HG03442 (cell line): ENCODE measurements around the gene CLK1.

ENCODE experiments used
- ATAC-seq: cut with Tn5 transposase; IDR thresholded peaks from one replicate; pipeline ENCODE4 v1.9.1; 2021; ENCODE audit warnings: mild to moderate bottlenecking, moderate library complexity; ENCODE audit not compliant: unreplicated experiment

Gene CLK1

DNA sequence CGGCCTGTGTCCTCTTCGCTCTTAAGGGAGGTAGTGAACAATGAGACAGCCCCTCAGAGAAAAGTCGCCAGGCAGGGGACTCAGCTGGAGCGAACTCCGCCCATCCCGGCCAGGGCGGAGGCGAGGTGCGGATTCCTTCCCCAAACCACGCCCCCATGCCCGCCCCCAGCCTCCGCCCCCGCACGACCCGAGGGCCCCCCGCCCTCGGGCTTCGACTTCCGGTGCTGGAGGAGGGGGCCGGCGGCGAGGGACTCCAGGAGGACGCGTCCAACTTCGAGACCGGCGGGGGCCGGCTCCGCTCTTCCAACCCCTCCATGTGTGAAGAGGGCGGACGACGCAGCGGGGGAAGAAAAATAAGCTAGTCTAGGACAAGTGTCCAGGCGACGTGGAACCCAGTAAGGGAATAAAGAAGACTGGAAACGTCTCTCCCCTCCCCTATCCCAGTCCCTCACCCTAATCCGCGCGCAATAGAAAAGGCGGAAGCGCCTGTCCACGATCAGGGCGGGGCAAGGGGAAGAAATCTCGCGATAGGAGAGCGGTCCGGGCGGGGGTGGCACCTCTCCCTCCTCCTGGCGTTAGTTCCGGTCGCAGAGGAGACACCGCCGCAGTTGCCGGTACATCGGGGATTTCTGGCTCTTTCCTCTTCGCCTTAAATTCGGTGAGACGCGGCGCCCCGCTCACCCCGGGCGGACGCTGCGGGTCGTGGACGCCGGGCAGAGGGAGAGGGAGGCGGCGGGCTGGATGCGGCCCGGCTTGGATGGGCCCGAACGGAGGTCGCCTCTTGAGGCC is 52.9 kb downstream of the CLK1 start, which contains the start of gene BZW1:
BZW1 (plus strand) TSS at position 578 of the 789 bp plus-strand sequence. CDS start 1,308 bp downstream, outside the sequence.
- peak; percentile 69 for ATAC-seq

DNA sequence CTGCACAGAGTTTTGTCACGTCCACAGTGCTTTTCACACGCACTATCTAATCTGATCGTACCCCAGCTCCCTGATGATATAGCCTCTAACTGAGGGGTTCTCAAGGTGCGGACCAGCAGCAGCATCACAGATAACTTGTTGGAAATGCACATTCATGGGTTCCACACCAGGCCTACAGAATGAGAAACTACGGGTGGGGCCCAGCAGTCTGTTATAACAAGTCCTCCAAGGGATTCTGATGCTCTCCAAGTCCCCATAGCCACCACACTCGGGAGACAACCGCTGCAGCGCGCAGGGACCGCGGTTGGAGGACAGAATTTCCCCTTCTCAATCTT is 53.5 kb downstream of the CLK1 start:
- ATAC-seq: no peak

DNA sequence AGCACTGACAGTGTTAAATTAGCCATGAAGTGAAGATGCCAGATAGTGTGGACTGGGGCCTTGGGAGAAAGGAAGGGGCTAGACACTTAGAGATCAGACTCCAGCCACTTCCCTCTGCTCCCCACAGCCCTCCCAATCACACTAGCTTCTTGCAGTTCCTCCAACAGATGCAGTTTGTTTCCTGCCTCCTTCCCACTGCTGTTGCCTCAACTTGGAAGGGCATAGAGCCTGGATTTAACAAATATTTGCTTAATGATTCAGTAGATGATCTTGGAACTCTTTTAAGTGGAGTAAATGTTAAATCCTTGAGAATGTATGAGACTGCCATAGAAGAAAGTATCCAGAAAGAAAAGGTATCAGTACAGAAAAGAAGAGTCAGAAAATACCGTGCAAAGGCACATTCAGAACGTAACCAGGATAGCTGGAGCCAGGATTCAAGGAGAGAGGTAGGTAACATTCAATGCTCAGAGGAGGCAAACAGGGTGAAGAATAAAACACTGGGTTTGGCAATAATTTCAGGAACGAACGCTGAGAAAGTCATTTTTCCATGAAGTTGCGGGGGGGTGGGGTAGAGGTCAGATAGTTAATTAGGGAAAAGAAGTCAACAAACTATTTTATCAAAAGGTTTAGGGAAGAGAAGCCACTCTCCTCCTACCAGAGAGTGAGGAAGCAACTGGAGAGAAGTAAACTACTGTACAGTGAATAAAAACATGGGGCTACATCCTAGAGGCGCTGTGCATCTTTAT is 54.0 kb downstream of the CLK1 start:
- no peak for ATAC-seq

DNA sequence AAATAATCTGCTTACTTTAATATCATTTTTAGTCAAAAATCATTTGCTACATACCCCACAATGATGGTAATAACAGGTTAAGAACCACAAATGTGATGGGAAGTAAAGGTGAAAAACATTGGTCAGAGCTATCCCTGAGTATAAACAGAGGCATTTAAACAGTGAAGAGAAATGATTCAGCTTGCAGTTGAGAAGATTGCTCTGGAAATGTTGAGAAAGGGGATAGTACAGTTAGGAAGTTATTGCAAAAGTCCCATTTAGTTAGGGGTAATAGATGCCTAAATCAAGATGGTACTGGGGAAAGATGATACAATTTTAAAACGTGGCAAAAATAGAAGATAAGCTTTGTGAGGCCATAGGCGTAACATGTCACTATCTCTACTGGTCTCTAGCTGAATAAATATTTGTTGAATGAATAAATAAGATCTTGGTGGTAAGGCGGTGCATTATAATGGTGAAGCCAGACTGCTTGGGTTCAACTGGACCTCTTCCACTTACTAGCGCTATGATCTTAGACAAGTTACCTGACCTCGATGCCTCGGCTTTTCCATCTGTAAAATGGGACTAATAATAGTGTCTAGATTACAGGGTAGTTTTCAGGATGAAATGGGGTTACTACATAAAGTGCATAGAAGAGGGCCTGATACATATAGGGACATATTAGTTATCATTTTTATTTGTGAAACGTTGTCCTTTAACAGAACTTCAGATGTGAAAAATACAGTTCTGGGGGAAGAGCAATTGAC is 54.8 kb downstream of the CLK1 start:
- no peak for ATAC-seq
